Chondrocyte (in vitro differentiated cells): ENCODE measurements around the gene LTBP1. TPM values are rescaled to one million over a fixed set of nuclear protein-coding genes. Genes with fewer than 3 reads are reported as not detected.

Experiments used
- DNase-seq: peaks from one replicate; pipeline ENCODE4 v3.0.0; 2021; ENCODE audit warnings: mixed read lengths, low spot score
- H3K27ac Mint-ChIP-seq: one replicate; pipeline ENCODE4 v1.8.0; 2021; ENCODE audit warnings: mild to moderate bottlenecking, moderate library complexity, mixed read lengths; ENCODE audit not compliant: unreplicated experiment
- H3K27me3 Mint-ChIP-seq: 2 replicates; pipeline ENCODE4 v1.8.0; 2021; ENCODE audit warnings: low read depth, mixed read lengths
- H3K36me3 Mint-ChIP-seq: 2 replicates; pipeline ENCODE4 v1.8.0; 2021; ENCODE audit warnings: low read depth, mixed read lengths
- H3K4me1 Mint-ChIP-seq: 2 replicates; pipeline ENCODE4 v1.8.0; 2021; ENCODE audit warnings: low read depth, mild to moderate bottlenecking, mixed read lengths
- H3K4me3 Mint-ChIP-seq: one replicate; pipeline ENCODE4 v1.8.0; 2021; ENCODE audit warnings: mild to moderate bottlenecking, moderate library complexity, mixed read lengths; ENCODE audit not compliant: unreplicated experiment
- H3K9me3 Mint-ChIP-seq: 2 replicates; pipeline ENCODE4 v1.8.0; 2021; ENCODE audit warnings: low read depth, mixed read lengths
- microRNA-seq: library from miRNA; unstranded; fragments of <30 nt; microRNA quantifications from one replicate; pipeline ENCODE4 v1.2.0, GENCODE V29; 2020; ENCODE audit warnings: borderline number of aligned reads
- total RNA-seq: library from RNA; stranded (reverse); gene quantifications from 3 replicates; pipeline ENCODE4 v1.2.1, GENCODE V29; 2021
- TF ChIP-seq, protein P1 (sequence below): fragments of 200-600 bp; sonication (generic); IDR thresholded peaks from 2 replicates; pipeline ENCODE4 v1.5.0; 2021; ENCODE audit warnings: antibody characterized with exemption, mild to moderate bottlenecking, moderate library complexity

Gene LTBP1
- total RNA-seq, 1 donor from 2014 or later, result 398 TPM

DNA sequence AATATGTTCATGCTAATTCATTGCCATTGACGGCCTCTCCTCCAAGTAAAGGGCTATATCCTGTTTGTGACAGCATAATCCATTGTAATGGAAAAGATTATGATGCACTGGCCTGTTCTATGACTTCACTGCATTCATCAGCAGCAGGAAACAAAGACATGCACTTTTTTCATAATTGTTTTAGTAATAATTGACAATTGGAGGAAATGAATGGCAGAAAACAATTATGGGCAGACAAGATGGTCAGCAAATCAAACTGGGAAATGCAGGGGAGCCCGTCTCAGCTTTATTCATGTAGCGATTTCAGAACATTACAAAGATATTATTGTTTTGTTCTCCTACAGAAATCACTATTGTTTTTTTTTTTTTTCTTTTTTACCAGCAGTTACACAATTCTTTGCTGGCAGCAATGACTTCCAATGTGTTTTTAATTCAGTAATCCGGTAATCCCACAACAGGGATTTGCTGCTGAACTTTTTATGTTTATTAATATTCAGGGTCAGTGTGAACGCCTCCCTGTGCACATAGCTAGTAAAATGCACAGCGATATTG, 495.9 kb downstream of the LTBP1 start:
- Mint-ChIP-seq H3K9me3 (peaks cover under 1% of the 10 kb centered on the region), H3K4me1 (peaks cover 16% of the 10 kb centered on the region), H3K36me3 (no peaks in the 10 kb centered on the region), H3K4me3 (no peak overlapping the region), H3K27me3 (no peaks in the 10 kb centered on the region), H3K27ac (no peak overlapping the region)
- DNase-seq, result no peak
- TF ChIP-seq, protein P1, sequence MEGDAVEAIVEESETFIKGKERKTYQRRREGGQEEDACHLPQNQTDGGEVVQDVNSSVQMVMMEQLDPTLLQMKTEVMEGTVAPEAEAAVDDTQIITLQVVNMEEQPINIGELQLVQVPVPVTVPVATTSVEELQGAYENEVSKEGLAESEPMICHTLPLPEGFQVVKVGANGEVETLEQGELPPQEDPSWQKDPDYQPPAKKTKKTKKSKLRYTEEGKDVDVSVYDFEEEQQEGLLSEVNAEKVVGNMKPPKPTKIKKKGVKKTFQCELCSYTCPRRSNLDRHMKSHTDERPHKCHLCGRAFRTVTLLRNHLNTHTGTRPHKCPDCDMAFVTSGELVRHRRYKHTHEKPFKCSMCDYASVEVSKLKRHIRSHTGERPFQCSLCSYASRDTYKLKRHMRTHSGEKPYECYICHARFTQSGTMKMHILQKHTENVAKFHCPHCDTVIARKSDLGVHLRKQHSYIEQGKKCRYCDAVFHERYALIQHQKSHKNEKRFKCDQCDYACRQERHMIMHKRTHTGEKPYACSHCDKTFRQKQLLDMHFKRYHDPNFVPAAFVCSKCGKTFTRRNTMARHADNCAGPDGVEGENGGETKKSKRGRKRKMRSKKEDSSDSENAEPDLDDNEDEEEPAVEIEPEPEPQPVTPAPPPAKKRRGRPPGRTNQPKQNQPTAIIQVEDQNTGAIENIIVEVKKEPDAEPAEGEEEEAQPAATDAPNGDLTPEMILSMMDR, result no peak

DNA sequence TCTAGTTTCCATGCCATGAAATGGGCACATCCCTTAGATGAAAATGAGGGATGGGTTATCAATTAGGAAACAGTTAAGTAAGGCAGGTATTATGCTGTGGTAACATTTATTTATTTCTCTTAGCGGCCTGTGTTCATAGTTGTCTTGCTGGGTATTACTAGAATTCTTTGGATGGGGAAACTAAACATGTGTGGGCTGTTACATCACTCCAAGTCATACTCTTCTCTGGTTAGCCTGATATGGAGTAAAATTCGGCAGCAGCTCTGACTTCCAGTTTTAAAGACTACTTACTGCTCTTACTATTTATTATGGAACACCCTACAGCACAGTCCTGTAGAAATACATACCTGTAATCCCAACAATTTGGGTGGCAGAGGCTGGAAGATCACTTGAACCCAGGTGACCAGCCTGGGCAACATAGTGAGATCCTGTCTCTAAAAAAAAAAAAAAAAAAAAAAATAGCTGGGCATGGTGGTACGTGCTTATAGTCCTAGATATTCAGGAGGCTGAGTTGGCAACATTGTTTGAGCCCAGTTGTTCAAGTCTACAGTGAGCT, 496.6 kb downstream of the LTBP1 start:
- TF ChIP-seq, protein P1, result no peak

GRCh38 chr2:33444967-33445366, 498.2 kb downstream of the LTBP1 start:
- Mint-ChIP-seq H3K4me3 (no peak overlapping the region), H3K4me1 (peaks cover 13% of the 10 kb centered on the region), H3K9me3 (peaks cover 2% of the 10 kb centered on the region), H3K27ac (peak overlapping the region; percentile 60), H3K36me3 (no peaks in the 10 kb centered on the region), H3K27me3 (no peaks in the 10 kb centered on the region)
- TF ChIP-seq, protein P1, result no peak
- DNase-seq, result no peak

More for the DNA sequence above, 496.6 kb downstream of the LTBP1 start:
- H3K36me3 Mint-ChIP-seq, result no peaks in the 10 kb centered on the region
- no peak overlapping the region for H3K4me3 Mint-ChIP-seq
- no peaks in the 10 kb centered on the region for H3K27me3 Mint-ChIP-seq
- peaks cover 2% of the 10 kb centered on the region for H3K9me3 Mint-ChIP-seq
- no peak overlapping the region for H3K27ac Mint-ChIP-seq
- peaks cover 13% of the 10 kb centered on the region for H3K4me1 Mint-ChIP-seq
- no peak for DNase-seq

DNA sequence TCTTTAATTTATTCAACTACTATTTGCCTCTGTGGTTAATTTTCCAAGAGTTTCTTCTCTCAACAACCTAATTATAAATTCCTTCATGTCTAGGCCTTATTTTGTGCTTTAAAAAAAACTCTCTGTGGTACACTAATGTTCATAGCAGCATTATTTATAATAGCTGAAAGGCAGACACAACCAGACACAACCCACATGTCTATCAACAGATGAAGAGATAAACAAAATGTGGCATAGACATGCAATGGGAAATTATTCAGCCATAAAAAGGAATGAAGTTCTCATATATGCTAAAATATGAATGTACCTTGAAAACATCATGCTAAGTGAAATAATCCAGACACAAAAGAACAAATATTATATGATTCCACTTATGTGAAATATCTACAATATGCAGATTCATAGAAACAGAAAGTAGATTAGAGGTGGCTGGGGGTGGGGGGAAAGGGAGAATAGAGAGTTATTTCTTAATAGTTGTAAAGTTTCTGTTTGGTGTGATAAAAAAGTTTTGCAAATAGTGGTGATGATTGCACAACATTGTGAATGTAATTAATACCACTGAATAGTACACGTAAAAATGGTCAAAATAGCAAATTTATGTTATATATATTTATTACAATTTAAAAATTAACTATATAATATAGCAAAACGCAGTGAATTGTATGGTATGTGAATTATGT, 501.6 kb downstream of the LTBP1 start:
- Mint-ChIP-seq H3K27me3 (no peaks in the 10 kb centered on the region), H3K27ac (no peak overlapping the region), H3K36me3 (peaks cover 7% of the 10 kb centered on the region), H3K4me3 (no peak overlapping the region), H3K4me1 (peaks cover 10% of the 10 kb centered on the region), H3K9me3 (peaks cover 19% of the 10 kb centered on the region)
- DNase-seq, result no peak
- TF ChIP-seq, protein P1, result no peak

Small RNA genes lying within 50 kb of the gene (microRNA-seq; reads per million reads assigned to microRNA genes)
- gene MIR4430, result not detected
